Thoracic aorta (tissue), 2 donors: ENCODE measurements around the gene ERC1. TPM values are rescaled to one million over a fixed set of nuclear protein-coding genes. Genes with fewer than 3 reads are reported as not detected.

Experiments
- ATAC-seq: fragments of 150-250 bp; one replicate; pipeline ENCODE4 v1.8.0; 2017; ENCODE audit warnings: low read depth; ENCODE audit not compliant: insufficient number of reproducible peaks, low FRiP score
- DNase-seq: peaks from one replicate; pipeline ENCODE4 v3.0.0-alpha.2; 2020; ENCODE audit warnings: low spot score
- H3K27ac ChIP-seq, 2 donors: fragments of 200-600 bp; sonication (generic); 1 replicate in 1 of 2; 2 replicates in 1 of 2; pipeline ENCODE4 v1.5.1; 2016; ENCODE audit warnings: mild to moderate bottlenecking in 2 of 2, moderate library complexity in 2 of 2
- H3K27me3 ChIP-seq: fragments of 200-600 bp; sonication (generic); replicated peaks from 2 replicates; pipeline ENCODE4 v1.6.0; 2016; ENCODE audit warnings: mild to moderate bottlenecking; ENCODE audit not compliant: insufficient read depth
- H3K36me3 ChIP-seq: fragments of 200-600 bp; sonication (generic); one replicate; pipeline ENCODE4 v1.5.1; 2016
- H3K4me1 ChIP-seq, 2 donors: fragments of 200-600 bp; sonication (generic); 1 replicate in 1 of 2; 2 replicates in 1 of 2; pipeline versions ENCODE4 v1.5.1 to v1.6.0; 2016; ENCODE audit warnings: low read depth in 2 of 2, mild to moderate bottlenecking in 1 of 2; ENCODE audit not compliant: control insufficient read depth in 1 of 2
- H3K4me3 ChIP-seq: fragments of 200-600 bp; sonication (generic); 2 replicates; pipeline ENCODE4 v1.5.1; 2016; ENCODE audit warnings: mild to moderate bottlenecking
- H3K9me3 ChIP-seq: fragments of 200-600 bp; sonication (generic); 2 replicates; pipeline ENCODE4 v1.5.1; 2016
- CTCF ChIP-seq: fragments of 200-600 bp; sonication (generic); IDR thresholded peaks from one replicate; pipeline ENCODE4 v1.5.1; 2019; ENCODE audit warnings: antibody characterized with exemption
- total RNA-seq, 2 donors: library from RNA; depleted of rRNA; stranded (reverse); fragments of >200 nt; gene quantifications; one replicate each; pipeline versions ENCODE4 v1.1.0 to v1.2.3, GENCODE V29; 2016

The ERC1 gene
- total RNA-seq, 2 donors from 2014 or later: 45.8 to 80.0 TPM

GRCh38 chr12:1117970-1118563 is 127.0 kb downstream of the ERC1 start:
- Histone ChIP-seq H3K9me3 (no peaks in the 10 kb centered on the region), H3K36me3 (no peaks in the 10 kb centered on the region), H3K27ac (no peak overlapping the region), H3K4me3 (no peak overlapping the region), H3K27me3 (no peaks in the 10 kb centered on the region), H3K4me1 (no peaks in the 10 kb centered on the region)
- ATAC-seq (no peak), DNase-seq (peak; percentile 25)
- peak; percentile 92 for TF ChIP-seq CTCF

DNA sequence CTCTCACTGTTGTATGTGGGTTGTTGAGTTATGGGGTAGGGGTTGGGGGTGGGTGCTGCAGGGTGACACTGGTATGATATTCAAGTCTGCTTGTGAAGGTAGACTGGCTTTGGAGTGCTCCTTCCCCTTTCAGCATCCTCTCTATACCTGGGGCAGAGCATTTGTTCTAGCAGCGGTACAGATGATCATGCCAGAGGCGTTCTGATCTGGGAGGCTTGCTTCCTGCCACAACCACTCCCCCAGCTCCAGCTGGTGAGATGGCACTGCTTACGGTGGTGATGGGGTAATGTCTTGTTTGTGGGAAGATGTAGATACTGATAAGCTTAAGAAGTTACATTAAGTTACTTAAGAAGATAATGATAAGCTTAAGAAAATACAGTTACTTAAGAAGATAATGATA is 131.8 kb downstream of the ERC1 start:
- ATAC-seq: no peak
- Histone ChIP-seq H3K27me3 (no peaks in the 10 kb centered on the region), H3K4me3 (no peak overlapping the region), H3K27ac (no peak overlapping the region), H3K9me3 (no peaks in the 10 kb centered on the region), H3K4me1 (no peaks in the 10 kb centered on the region), H3K36me3 (no peaks in the 10 kb centered on the region)
- no peak for DNase-seq
- TF ChIP-seq CTCF: no peak

- ATAC-seq: no peak
- TF ChIP-seq CTCF: no peak
- no peak overlapping the region for H3K4me3 ChIP-seq
Measured at GRCh38 chr12:1126091-1126490, 135.1 kb downstream of the ERC1 start.

DNA sequence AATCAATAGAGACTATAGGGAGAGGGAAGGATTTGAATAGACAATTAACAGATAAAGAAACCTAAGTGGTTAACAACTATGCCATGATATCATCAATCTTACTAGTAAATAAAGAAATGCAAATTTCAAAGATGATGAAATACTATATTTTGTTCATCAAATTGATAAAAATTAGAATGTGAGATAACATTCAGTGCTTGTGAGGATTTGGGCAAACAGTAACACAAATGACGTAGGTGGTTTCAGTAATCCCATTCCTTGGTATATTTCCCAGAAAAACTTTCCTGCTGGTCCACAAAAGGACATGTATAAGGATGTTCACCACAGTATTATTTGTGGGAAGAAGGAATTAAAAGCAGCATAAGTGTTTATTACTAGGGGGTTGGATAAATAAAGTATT is 136.0 kb downstream of the ERC1 start:
- ATAC-seq: no peak
- Histone ChIP-seq H3K27me3 (no peaks in the 10 kb centered on the region), H3K36me3 (no peaks in the 10 kb centered on the region), H3K9me3 (no peaks in the 10 kb centered on the region), H3K4me3 (no peak overlapping the region), H3K4me1 (peaks cover 0 to 4% of the 10 kb centered on the region in 2 donors), H3K27ac (no peak overlapping the region)
- TF ChIP-seq CTCF: no peak
- DNase-seq: no peak

More at GRCh38 chr12:1126091-1126490, 135.1 kb downstream of the ERC1 start:
- no peaks in the 10 kb centered on the region for H3K36me3 ChIP-seq
- H3K4me1 ChIP-seq: no peaks in the 10 kb centered on the region
- H3K9me3 ChIP-seq: no peaks in the 10 kb centered on the region
- no peaks in the 10 kb centered on the region for H3K27me3 ChIP-seq
- H3K27ac ChIP-seq: no peak overlapping the region
- no peak for DNase-seq

GRCh38 chr12:1130164-1130563 is 139.1 kb downstream of the ERC1 start:
- no peak for DNase-seq
- no peaks in the 10 kb centered on the region for H3K9me3 ChIP-seq
- H3K27me3 ChIP-seq: no peaks in the 10 kb centered on the region
- peaks cover 0 to 5% of the 10 kb centered on the region in 2 donors for H3K4me1 ChIP-seq
- ATAC-seq: no peak
- H3K36me3 ChIP-seq: no peaks in the 10 kb centered on the region
- H3K4me3 ChIP-seq: no peak overlapping the region
- no peak for TF ChIP-seq CTCF
- H3K27ac ChIP-seq: no peak overlapping the region
